Fibroblast of lung (primary cell): Measurements from ENCODE around the gene FBXO41. TPM values are rescaled to one million over a fixed set of nuclear protein-coding genes. Genes with fewer than 3 reads are reported as not detected.

Experiments
- DNase-seq, 2 donors: peaks; one replicate each; pipeline versions ENCODE4 v3.0.0 to v3.0.0-alpha.2; 2010; ENCODE audit warnings: low read depth in 2 of 2
- H2AFZ ChIP-seq: 2 replicates; pipeline ENCODE4 v1.5.1; 2012; ENCODE audit warnings: low read length, control low read depth, inconsistent platforms
- H3K27ac ChIP-seq: 2 replicates; pipeline ENCODE4 v1.5.1; 2011; ENCODE audit warnings: low read length, control low read depth; ENCODE audit not compliant: insufficient read depth
- H3K27me3 ChIP-seq: 2 replicates; pipeline ENCODE4 v1.5.1; 2011; ENCODE audit warnings: mild to moderate bottlenecking, low read length; ENCODE audit not compliant: control insufficient read depth, insufficient read depth
- H3K36me3 ChIP-seq: 2 replicates; pipeline ENCODE4 v1.5.1; 2011; ENCODE audit warnings: low read length; ENCODE audit not compliant: control insufficient read depth, insufficient read depth
- H3K4me1 ChIP-seq: 2 replicates; pipeline ENCODE4 v1.5.1; 2011; ENCODE audit warnings: low read length; ENCODE audit not compliant: control insufficient read depth, insufficient read depth; ENCODE audit errors: extremely low read depth
- H3K4me2 ChIP-seq: 2 replicates; pipeline ENCODE4 v1.5.1; 2011; ENCODE audit warnings: low read length, control low read depth; ENCODE audit not compliant: insufficient read depth; ENCODE audit errors: extremely low read depth
- H3K4me3 ChIP-seq, 4 experiments: fragments of 200-600 bp in 1 of 4; sonication (generic) in 1 of 4; replicated peaks in 1 of 4; 2 replicates each; pipeline ENCODE4 v1.5.1; 2011 to 2016; ENCODE audit warnings: low read length in 4 of 4, low read depth in 3 of 4, mild to moderate bottlenecking in 3 of 4, control low read depth in 2 of 4, inconsistent platforms in 1 of 4, mixed read lengths in 1 of 4; ENCODE audit not compliant: insufficient read depth in 1 of 4; ENCODE audit errors: control extremely low read depth in 1 of 4
- H3K79me2 ChIP-seq: 2 replicates; pipeline ENCODE4 v1.5.1; 2012; ENCODE audit warnings: mild to moderate bottlenecking, low read length, inconsistent platforms; ENCODE audit not compliant: control insufficient read depth, insufficient read depth
- H3K9ac ChIP-seq: 2 replicates; pipeline ENCODE4 v1.5.1; 2011; ENCODE audit warnings: mild to moderate bottlenecking, low read length, control low read depth; ENCODE audit not compliant: insufficient read depth
- H3K9me3 ChIP-seq: 2 replicates; pipeline ENCODE4 v1.5.1; 2012; ENCODE audit warnings: low read depth, low read length; ENCODE audit not compliant: control insufficient read depth, insufficient read depth
- H4K20me1 ChIP-seq: 2 replicates; pipeline ENCODE4 v1.5.1; 2011; ENCODE audit warnings: low read length; ENCODE audit not compliant: control insufficient read depth, insufficient read depth; ENCODE audit errors: extremely low read depth
- EZH2 ChIP-seq: IDR thresholded peaks from 2 replicates; pipeline ENCODE4 v1.5.1; 2012; ENCODE audit warnings: low read length, control low read depth, mild to moderate bottlenecking; ENCODE audit errors: missing control alignments
- polyA plus RNA-seq, 2 donors: library from polyadenylated mRNA; depleted of rRNA in 1 of 2; stranded (reverse) in 1 of 2; unstranded in 1 of 2; fragments of >200 nt; gene quantifications; 2 replicates each; pipeline ENCODE4 v1.2.1, GENCODE V29; 2011 to 2012; ENCODE audit warnings: missing spikeins in 1 of 2
- total RNA-seq: library from RNA; depleted of rRNA; stranded (reverse); fragments of >200 nt; gene quantifications from 2 replicates; pipeline ENCODE4 v1.2.1, GENCODE V29; 2014
- TF ChIP-seq, protein P1 (sequence below), 2 donors: IDR thresholded peaks in 1 of 2; conservative IDR thresholded peaks in 1 of 2; 1 replicate in 1 of 2; 2 replicates in 1 of 2; pipeline ENCODE4 v1.5.1; 2011 to 2012; ENCODE audit warnings: low read length in 2 of 2, control low read depth in 1 of 2, inconsistent platforms in 1 of 2, low read depth in 1 of 2, mild to moderate bottlenecking in 1 of 2

FBXO41 gene
- total and polyA plus RNA-seq, 2 donors (not counting 1 experiment from before 2014, with no cell fraction given): 0.51 to 1.2 TPM

DNA sequence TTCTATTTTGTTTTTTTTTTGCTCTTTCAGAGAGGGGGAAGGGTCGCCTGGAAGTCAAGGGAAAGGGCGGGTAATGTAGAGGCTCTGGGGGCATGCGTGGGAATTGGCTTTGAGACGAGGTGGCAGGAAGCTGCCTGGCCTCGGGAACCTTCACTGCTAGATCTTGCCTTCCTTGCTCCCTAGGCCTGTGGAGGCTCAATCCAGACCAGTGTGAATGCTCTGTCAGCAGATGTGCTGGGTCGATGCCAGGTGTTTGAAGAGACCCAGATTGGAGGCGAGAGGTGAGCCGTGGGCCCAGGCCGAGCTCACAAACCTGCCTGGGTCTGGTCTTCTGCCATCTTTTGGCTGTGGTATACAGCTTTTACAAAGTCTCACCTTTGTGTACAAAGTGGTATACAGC, 34.6 kb downstream of the FBXO41 start:
- H3K9me3 ChIP-seq: no peaks in the 10 kb centered on the region
- H3K4me2 ChIP-seq: no peak overlapping the region
- H3K27ac ChIP-seq: no peak overlapping the region
- H3K9ac ChIP-seq: no peak overlapping the region
- no peak overlapping the region for H2AFZ ChIP-seq
- no peaks in the 10 kb centered on the region for H3K79me2 ChIP-seq
- H3K4me1 ChIP-seq: no peaks in the 10 kb centered on the region
- H3K36me3 ChIP-seq: peaks cover 31% of the 10 kb centered on the region
- H3K4me3 ChIP-seq: no peak overlapping the region
- TF ChIP-seq, protein P1, sequence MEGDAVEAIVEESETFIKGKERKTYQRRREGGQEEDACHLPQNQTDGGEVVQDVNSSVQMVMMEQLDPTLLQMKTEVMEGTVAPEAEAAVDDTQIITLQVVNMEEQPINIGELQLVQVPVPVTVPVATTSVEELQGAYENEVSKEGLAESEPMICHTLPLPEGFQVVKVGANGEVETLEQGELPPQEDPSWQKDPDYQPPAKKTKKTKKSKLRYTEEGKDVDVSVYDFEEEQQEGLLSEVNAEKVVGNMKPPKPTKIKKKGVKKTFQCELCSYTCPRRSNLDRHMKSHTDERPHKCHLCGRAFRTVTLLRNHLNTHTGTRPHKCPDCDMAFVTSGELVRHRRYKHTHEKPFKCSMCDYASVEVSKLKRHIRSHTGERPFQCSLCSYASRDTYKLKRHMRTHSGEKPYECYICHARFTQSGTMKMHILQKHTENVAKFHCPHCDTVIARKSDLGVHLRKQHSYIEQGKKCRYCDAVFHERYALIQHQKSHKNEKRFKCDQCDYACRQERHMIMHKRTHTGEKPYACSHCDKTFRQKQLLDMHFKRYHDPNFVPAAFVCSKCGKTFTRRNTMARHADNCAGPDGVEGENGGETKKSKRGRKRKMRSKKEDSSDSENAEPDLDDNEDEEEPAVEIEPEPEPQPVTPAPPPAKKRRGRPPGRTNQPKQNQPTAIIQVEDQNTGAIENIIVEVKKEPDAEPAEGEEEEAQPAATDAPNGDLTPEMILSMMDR (conservative IDR thresholded peaks at IDR 0.05 in 1 of 2, IDR thresholded peaks at IDR 0.05 in 1 of 2; ENCODE audit: low read depth in 1 of 2, low read length in 2 of 2): no peak
- no peak for TF ChIP-seq EZH2
- H3K27me3 ChIP-seq: no peaks in the 10 kb centered on the region
- no peak for DNase-seq
- no peaks in the 10 kb centered on the region for H4K20me1 ChIP-seq

DNA sequence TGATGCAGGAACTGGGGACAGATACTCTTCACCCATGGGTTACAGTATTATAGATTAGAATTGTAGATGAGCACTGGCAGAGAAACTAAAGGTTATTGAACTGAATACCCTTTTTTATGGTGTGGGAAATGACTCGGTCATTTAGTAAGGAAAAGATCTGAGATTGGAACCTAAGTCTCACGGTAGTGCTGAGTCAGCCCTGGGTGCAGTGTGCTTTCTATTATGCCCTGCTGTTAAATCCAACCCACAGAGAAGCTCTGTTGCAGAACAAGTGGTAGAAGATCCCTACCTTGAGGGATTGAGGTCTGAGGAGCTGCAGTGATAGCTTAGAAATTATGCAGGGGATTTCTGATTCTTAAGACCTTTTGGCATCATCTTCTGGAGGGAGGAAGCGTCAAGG, 37.4 kb downstream of the FBXO41 start:
- no peaks in the 10 kb centered on the region for H3K9me3 ChIP-seq
- no peak overlapping the region for H3K9ac ChIP-seq
- H2AFZ ChIP-seq: no peak overlapping the region
- H3K4me3 ChIP-seq: no peak overlapping the region
- H3K4me2 ChIP-seq: no peak overlapping the region
- H3K27me3 ChIP-seq: no peaks in the 10 kb centered on the region
- no peaks in the 10 kb centered on the region for H4K20me1 ChIP-seq
- TF ChIP-seq EZH2: no peak
- TF ChIP-seq, protein P1 (conservative IDR thresholded peaks at IDR 0.05 in 1 of 2, IDR thresholded peaks at IDR 0.05 in 1 of 2; ENCODE audit: low read depth in 1 of 2, low read length in 2 of 2): no peak
- no peak for DNase-seq
- H3K4me1 ChIP-seq: no peaks in the 10 kb centered on the region
- H3K36me3 ChIP-seq: peaks cover 34% of the 10 kb centered on the region
- no peak overlapping the region for H3K27ac ChIP-seq
- H3K79me2 ChIP-seq: peaks cover 5% of the 10 kb centered on the region

DNA sequence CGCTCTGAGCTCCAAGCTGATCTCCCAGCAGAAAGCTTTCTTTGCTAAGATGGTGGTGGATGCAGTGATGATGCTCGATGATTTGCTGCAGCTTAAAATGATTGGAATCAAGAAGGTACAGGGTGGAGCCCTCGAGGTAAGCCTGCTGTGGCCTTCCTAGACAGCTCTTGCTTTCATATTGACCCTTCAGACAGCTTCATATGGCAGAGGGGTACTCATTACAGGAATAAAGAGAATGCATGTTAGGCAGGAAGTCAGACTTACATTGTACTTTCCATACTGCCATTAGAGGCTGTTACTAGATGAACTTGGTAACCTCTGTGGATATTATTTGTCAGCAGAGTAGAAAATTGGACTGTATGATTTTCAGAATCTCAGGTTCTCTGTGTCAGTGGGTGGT, 39.7 kb downstream of the FBXO41 start:
- no peak overlapping the region for H3K27ac ChIP-seq
- H3K36me3 ChIP-seq: peaks cover 26% of the 10 kb centered on the region
- no peaks in the 10 kb centered on the region for H3K9me3 ChIP-seq
- H3K9ac ChIP-seq: no peak overlapping the region
- H3K79me2 ChIP-seq: peaks cover 15% of the 10 kb centered on the region
- H3K4me2 ChIP-seq: no peak overlapping the region
- no peaks in the 10 kb centered on the region for H4K20me1 ChIP-seq
- no peaks in the 10 kb centered on the region for H3K4me1 ChIP-seq
- no peaks in the 10 kb centered on the region for H3K27me3 ChIP-seq
- no peak overlapping the region for H3K4me3 ChIP-seq
- TF ChIP-seq, protein P1 (conservative IDR thresholded peaks at IDR 0.05 in 1 of 2, IDR thresholded peaks at IDR 0.05 in 1 of 2; ENCODE audit: low read depth in 1 of 2, low read length in 2 of 2): no peak
- no peak for TF ChIP-seq EZH2
- H2AFZ ChIP-seq: no peak overlapping the region
- no peak for DNase-seq
